Smooth muscle cell of the brain vasculature (primary cell): ENCODE measurements around the gene UTS2B.

Source experiments
- DNase-seq: peaks from one replicate; pipeline ENCODE4 v3.0.0-alpha.2; 2012; ENCODE audit warnings: low read depth, low spot score

The UTS2B gene

GRCh38 chr3:191321019-191321767 lies 9.1 kb downstream of the UTS2B start:
- DNase-seq = no peak

GRCh38 chr3:191320316-191320715 lies 10.0 kb downstream of the UTS2B start:
- DNase-seq = no peak

GRCh38 chr3:191316876-191317603 lies 13.3 kb downstream of the UTS2B start:
- no peak for DNase-seq

- no peak for DNase-seq
Observed at GRCh38 chr3:191314109-191314728, 16.1 kb downstream of the UTS2B start.

GRCh38 chr3:191313296-191313695 lies 17.0 kb downstream of the UTS2B start:
- no peak for DNase-seq

GRCh38 chr3:191307341-191307740 lies 23.0 kb downstream of the UTS2B start:
- DNase-seq = no peak

- no peak for DNase-seq
Observed at GRCh38 chr3:191306428-191306827, 23.9 kb downstream of the UTS2B start.

GRCh38 chr3:191303596-191303995 lies 26.7 kb downstream of the UTS2B start:
- no peak for DNase-seq

GRCh38 chr3:191302451-191302850 lies 27.9 kb downstream of the UTS2B start:
- no peak for DNase-seq

- DNase-seq = no peak
Observed at GRCh38 chr3:191301782-191302411, 28.4 kb downstream of the UTS2B start.

GRCh38 chr3:191301017-191301416 lies 29.3 kb downstream of the UTS2B start:
- DNase-seq = no peak

GRCh38 chr3:191300422-191300821 lies 29.9 kb downstream of the UTS2B start:
- no peak for DNase-seq

- no peak for DNase-seq
Observed at GRCh38 chr3:191298846-191299245, 31.5 kb downstream of the UTS2B start.

GRCh38 chr3:191296041-191296541 lies 34.2 kb downstream of the UTS2B start:
- DNase-seq = no peak

GRCh38 chr3:191294291-191294690 lies 36.0 kb downstream of the UTS2B start:
- no peak for DNase-seq

GRCh38 chr3:191292243-191293015 lies 37.9 kb downstream of the UTS2B start:
- no peak for DNase-seq

- no peak for DNase-seq
Observed at GRCh38 chr3:191290311-191291025, 39.9 kb downstream of the UTS2B start.

GRCh38 chr3:191283400-191283799 lies 46.9 kb downstream of the UTS2B start:
- no peak for DNase-seq

GRCh38 chr3:191282251-191283185 lies 47.8 kb downstream of the UTS2B start:
- DNase-seq = no peak
